GM19240 (cell line): Measurements from ENCODE around the gene MORN3.
A peak's percentile ranks its signal among the peaks of the same experiment; 100 is the strongest.
"Not testable (repeated sequence)": the region's sequence is repeated elsewhere in the genome, so short reads cannot be mapped to it uniquely, and the experiment has no call there.

ENCODE experiments used
- DNase-seq: peaks from one replicate; pipeline ENCODE4 v3.0.0; 2011; ENCODE audit warnings: low spot score; ENCODE audit not compliant: insufficient read length

Gene MORN3

DNA sequence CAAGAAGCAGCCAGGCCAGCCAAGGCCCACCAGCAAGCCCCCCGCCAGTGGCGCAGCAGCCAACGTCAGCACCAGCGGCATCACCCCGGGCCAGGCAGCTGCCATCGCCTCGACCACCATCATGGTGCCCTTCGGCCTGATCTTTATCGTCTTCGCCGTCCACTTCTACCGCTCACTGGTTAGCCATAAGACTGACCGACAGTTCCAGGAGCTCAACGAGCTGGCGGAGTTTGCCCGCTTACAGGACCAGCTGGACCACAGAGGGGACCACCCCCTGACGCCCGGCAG, 28.2 kb downstream of the MORN3 start:
- no peak for DNase-seq

DNA sequence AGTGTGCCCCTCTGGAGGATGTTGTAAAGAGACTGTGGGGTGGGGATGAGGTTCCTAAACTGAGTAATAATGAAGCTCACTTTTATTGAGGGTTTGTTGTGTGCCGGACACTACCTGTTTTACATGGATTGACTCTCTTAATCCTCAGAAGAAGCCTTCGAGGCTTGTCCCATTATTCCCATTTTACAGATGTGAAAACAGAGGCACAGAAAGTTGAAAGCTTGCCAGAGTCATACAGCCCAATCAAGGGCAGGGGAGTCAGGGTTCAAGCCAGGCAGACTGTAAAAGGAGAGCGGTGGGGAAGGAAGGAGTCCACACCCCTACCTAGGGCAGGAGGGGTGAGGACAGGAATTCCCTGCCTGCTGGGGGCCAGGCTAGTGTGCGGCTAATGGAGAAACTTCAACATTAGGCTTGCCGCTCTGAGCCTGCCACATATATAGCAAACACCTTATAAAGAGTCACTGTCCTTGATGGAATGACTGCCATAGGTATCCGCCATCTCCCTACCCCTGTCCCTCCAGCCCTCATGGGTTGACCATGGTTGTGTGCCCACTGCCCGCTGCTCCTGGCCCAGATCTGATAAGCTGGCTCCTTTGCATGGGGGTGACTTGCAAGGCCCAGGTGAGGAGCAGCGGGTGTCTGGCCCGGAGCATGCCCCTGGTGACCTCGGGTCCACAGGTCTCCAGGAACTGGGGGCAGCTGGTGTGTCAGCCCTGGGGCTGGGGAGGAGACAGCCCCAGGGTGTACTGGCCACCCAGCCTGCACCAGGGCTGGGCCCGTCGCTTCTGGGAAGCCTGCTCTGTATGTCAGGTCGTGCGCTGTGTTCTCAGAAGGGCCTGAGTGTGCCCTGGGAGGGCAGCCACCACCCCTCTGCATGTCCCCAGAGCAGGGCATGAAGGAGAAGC, 30.9 kb downstream of the MORN3 start:
- DNase-seq, result no peak

DNA sequence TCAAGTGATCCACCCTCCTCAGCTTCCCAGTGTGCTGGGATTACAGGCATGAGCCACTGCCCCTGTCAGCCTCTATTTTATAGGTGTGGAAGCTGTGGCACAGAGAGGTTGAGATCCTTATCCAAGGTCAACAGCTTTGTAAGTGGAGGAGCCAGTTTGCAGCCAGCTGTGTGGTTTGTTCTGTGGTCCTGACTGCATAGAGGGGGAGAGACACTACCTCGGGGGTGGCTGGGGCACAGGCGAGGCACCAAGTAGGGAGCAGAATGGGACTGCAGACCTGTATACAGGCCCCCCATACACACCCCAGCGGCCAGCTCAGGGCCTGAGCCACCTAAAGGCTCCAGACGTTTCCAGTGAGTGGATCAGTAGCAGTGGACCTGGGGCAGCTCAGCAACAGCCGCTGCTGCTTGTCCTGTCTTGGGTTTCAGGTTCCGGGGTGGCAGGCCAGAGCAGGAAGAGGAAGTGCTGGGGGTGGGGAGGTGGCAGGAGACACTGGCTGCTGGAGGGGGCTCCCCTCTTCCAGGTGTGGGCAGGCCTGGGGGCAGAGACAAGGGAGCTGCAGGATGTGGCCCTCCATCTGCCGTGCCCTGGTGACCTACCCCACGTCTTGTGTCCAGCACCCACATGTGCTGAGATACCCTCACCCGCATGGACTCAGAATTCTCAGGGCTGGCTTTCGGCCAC, 32.1 kb downstream of the MORN3 start:
- DNase-seq, result peak; percentile 76

DNA sequence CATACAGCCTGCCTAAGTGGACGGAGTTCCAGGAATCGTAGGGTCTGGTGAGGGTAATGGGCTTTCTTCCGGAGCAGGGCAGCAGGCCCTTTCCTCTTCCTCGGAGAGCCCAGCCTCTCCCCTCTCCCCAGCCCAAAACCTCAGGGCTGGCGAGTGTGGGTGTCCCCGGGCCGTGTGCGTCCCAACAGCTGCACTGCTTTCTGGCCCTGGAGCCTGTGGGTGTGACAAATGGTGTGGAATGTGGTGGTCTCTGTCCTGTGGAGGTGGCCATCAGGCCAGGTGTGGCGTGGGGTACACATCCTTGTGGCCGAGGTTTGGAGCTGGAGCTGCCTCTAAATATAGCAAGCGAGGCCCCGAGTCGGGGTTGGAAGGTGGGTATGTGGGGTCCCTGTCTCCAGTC, 34.6 kb downstream of the MORN3 start:
- DNase-seq, result no peak

DNA sequence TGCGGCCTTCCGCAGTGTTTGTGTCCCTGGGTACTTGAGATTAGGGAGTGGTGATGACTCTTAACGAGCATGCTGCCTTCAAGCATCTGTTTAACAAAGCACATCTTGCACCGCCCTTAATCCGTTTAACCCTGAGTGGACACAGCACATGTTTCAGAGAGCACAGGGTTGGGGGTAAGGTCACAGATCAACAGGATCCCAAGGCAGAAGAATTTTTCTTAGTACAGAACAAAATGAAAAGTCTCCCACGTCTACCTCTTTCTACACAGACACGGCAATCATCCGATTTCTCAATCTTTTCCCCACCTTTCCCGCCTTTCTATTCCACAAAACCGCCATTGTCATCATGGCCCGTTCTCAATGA, 35.6 kb downstream of the MORN3 start:
- DNase-seq, result not testable (repeated sequence)

DNA sequence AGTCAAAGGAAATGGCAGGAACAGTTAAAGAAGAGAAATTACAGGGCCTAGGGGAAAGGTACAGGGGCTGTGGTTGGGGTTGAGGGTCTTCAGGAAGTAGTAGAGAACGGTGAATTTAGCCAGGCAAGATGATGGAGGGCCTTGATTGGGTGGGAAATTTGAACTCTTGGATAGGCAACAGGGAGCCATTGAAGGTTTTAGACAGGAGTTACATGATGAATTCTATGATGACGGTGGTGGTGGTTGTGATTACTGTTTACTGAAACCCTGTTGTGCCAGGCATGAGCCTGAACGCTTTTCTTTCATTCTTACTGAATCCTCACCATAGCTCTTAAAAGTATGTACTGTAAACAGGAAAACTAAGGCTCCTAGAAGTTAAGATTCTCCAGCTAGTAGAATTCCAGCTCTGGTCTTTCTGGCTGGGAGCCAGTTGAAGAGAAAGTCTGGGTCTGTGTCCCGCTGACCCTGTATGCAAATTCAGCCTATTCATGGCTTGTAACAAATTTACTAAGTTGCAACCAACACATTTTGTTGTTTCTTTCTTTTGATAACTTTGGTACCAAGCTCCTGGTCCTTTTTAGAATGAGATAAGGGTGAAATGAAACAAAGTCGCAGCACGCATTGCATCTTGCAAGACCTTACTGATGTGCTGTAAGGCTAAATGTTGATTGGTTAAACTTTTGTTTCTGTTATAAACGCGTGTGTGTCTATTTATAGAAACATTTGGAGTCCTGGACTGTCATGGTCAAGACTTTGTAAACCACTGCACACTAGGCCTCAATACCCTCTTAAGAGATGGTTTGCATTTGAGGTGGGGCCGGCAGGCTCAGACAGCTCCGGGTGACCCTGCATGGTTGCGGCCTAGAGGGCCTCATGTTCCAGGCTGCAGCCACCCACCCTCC, 37.1 kb downstream of the MORN3 start:
- DNase-seq, result no peak

DNA sequence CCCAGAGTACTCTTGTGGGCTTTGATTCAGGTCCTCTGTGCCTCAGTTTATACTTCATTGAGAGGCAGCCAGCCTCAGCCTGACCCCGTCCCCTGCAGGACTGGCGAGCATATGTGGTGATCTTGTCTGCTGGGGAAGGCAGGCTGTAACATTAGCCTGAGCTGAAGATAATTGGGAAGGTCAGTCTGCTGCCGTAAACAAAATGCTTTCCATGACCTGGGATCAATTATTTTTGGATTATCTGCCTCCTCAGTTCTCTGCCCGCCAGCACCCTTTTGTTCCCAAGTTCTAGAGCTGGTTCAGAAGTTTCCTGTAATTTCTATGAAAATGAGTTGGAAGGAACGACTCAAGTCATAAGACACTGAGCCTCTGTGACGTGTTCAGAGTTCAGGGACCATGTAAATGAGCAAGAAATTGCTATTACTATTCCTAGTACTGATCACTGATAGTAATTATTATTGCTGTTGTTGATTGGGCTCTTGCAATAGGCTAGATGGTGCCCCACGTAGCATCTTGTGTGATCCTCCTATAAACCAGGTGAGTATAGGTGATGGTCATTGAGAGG, 38.6 kb downstream of the MORN3 start:
- no peak for DNase-seq

DNA sequence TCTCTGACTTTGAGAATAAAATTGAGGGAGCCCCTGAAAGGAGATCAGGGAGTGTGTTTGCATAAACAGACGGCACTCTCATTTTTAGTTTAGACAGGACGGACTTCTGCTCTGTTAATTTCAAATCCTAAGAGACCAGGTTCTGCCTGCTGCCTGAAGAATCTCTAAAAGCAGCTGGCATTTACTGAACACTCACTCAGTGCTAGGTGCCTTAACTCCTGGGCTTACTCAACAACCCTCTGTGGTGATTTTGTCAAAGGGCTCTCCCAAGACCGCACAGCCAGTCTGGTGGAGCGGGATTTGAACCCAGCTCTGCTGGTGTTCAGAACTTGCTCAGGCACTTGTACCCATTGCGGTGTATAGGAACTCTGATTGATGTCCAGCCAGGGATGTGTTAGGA, 40.9 kb downstream of the MORN3 start:
- no peak for DNase-seq

DNA sequence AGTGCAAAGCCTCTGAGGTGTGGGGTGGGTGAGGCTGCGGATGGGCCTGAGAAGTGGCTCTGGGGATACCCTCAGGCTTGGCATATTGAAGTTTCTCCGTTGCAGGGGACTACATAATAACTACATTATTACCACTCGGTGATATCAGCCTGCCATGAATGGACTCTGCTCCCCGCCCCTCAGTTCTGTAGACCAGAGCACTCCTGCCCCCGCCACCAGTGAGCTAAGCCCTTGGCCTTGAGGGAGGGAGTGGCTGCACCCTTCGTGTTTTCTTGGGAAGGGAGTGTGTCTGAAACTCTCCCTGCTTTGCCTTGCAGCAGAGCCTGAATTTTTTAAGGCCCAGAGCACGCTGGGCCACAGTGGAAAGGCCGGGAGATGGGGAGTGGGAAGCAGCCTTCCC, 41.4 kb downstream of the MORN3 start:
- DNase-seq, result no peak

DNA sequence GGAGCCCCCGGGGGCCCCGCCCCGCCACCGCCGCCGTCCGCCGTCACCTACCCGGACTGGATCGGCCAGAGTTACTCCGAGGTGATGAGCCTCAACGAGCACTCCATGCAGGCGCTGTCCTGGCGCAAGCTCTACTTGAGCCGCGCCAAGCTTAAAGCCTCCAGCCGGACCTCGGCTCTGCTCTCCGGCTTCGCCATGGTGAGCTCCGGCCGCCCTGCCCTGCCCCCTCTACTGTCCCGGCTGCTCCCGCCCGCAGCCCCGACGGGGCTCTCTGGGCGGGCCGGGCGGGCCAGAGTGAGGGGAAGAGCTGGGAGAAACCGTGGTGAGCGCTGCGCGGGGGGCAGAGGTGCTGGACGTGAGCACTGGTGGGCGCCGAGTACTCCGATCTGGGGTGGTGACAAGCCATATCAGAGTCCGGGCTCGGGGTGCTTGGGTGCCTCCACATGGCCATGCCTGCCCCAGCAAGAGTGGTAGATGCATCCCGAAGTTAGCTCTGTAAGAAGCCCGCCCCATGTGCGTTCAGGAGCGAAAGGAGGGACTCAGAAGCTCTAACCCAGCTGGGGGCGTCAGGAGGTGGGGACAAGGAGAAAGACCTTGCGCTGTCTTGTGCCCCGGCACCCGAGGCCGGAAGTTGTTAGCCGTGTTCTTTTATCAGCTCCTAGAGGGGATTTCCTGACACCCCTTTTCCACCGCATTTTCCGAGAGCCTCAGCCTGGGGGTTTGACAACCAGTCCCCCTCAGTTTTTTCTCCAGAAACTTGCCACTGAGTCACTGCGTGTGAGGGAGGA, 42.4 kb downstream of the MORN3 start:
- DNase-seq, result peak; percentile 35

DNA sequence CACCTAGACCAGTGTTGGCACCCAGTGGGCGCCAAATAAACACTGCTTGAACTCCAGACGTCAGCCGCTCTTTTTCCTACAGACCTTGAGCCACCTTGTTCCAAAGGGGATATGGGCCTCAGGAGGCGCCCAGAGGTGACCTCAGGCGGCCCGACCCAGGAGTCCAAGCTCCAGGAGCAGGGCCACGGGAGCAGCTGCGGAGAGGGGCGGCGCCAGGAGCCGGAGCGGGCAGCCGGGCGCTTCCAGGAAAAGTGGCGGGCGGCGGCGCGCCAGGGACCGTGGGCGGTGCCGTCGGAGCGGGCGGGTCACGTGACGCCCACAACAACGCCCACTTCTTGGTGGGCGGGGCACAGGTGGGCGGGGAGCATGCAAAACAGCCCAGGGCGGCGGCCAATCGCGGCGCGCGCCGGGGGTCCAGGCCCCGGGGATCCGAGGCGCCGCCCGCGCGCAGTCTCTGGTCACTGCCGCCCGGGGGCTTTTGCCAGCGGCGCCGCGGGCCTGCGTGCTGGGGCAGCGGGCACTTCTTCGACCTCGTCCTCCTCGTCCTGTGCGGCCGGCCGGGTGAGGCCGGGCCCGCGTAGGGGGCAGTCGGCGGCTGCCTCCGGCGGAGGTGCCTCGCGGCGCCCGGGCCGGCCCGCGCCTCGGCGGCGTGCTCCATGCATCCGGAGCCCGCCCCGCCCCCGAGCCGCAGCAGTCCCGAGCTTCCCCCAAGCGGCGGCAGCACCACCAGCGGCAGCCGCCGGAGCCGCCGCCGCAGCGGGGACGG, 43.2 kb downstream of the MORN3 start, which contains the start of gene ORAI1:
ORAI1 (plus strand) TSS at position 444 of the 766 bp plus-strand sequence.
- DNase-seq, result peak; percentile 80

DNA sequence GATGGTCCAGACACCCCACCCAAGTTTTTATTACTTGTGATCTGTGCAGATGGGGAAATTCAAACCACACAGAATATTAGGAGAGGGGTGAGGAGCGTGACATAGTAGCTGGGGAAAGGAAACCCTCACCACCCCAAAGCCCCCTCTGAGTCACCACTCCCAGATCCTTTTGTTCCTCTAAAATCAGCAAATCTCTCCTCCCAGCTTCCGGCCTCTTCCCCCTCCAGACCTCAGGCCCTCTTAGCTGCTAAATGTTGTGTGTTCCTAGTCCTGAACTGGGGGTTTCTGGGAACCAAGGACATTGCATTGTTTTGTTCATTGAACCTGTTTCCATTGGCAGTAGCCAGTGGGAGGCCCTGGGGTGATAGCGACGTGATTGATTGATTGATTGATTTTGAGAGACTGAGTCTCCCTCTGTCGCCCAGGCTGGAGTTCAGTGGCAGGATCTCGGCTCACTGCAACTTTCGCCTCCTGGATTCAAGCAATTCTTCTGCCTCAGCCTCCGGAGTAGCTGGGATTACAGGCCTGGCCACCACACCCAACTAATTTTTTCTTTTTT, 49.0 kb downstream of the MORN3 start:
- no peak for DNase-seq

DNA sequence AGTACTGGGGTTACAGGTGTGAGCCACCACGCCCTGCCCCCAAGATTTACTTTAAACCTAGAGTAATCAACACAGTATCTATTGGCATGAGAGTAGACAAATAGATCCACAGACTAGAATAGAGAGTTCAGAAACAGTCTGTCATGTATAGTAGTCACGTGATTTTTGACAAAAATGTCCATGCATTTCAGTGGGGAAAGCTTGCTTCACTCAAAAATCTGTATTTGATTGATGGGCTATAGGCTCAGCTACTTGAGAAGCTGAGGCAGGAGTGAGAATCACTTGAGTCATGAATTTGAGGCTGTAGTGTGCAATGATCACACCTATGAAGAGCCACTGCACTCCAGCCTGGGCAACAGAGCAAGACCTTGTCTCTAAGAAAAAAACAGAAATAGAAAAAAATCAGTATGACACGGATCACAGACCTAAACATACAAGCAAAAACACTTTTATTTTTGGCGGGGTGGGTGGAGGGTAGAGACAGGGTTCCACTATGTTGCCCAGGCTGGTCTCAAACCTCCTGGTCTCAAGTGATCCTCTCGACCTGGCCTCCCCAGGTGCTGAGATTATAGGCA, 50.7 kb downstream of the MORN3 start:
- DNase-seq, result no peak

DNA sequence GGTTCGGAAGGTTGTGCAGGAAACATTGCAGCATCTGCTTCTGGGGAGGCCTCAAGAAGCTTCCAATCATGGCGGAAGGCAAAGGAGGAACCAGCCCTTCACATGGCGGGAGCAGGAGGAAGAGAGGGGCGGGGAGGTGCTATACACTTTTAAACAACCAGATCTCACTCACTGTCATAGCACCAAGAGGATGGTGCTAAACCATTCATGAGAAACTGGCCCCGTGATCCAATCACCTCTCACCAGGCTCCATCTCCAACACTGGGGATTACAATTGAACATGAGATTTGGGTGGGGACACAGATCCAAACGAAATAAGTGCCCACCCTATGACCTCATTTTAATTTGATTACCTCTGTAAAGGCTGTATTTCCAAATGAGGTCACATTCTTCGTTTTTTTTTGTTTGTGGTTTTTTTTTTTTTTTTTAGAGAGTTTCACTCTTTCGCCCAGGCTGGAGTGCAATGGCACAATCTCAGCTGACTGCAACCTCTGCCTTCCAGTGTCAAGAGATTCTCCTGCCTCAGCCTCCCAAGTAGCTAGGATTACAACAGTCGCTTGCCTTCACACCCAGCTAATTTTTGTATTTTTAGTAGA, 54.5 kb downstream of the MORN3 start:
- no peak for DNase-seq

DNA sequence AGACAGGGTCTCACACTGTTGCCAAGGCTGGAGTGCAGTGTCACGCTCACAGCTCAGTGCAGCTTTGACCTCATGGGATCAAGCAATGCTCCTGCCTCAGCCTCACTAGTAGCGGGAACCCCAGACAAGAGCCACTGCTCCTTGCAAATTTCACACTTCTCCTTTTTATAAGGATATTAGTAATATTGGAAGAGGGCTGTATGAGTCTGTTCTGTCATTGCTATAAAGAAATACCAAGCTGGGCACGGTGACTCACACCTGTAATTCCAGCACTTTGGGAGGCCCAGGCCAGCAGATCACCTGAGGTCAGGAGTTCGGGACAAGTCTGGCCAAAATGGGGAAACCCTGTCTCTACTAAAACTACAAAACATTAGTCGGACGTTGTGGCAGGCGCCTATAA, 56.0 kb downstream of the MORN3 start:
- no peak for DNase-seq

DNA sequence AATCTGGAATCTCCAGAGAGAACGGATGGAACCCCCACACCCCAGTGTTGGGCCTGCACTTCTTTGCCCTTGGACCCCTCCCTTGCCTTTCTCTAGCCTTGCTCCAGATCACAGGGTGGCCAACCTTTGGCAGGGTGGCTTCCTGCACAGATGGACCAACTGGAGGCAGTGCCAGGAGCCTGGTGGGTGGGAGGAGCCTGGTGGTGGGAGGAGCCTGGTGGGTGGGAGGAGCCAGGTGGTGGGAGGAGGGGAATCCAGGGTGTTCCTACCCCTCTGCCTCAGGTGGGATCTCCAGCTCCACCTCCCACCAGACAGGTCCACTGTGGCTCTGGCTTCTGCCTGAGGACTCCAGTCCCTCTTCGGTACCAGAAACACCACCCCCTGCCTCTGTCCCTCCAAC, 58.1 kb downstream of the MORN3 start:
- no peak for DNase-seq

DNA sequence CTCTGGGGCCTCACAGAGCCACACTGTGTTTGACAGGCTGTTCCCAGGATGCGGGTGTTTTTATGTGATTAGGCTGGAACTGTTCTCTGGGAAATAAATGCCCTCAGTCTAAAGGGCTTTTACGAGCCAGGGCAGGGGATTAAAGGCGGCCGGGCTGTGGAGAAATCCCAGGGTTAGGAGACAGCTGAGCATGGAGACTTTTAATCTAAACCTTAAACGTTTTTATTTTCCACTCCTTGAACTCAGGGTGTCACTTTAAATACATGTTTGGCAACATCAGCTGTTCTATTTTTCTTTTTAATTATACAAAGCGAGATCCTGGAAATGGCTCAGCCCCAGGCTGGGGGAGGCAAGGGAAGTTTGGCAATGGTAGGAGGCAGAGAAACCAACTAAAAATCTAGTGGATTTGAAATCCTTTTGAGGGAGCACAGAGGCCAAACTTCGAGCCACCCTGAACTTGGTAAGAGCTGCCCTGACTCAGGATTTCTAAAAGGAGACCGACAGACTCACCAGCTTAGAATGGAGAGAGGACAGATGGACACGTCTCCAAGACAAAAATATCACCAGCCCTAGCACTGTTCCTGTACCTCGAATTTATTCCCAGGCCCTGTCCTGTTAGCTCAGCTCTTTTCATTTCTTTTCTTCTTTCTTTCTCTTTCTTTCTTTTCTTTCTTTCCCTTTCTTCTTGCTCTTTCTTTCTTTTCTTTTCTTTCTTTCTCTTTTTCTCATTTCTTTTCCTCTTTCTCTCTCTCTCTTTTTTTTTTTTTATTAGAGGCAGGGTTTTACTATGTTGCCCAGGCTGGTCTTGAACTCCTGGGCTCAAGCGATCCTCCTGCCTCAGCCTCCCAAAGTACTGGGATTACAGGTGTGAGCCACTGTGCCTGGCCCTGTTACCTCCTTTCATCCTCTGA, 59.0 kb downstream of the MORN3 start:
- no peak for DNase-seq

DNA sequence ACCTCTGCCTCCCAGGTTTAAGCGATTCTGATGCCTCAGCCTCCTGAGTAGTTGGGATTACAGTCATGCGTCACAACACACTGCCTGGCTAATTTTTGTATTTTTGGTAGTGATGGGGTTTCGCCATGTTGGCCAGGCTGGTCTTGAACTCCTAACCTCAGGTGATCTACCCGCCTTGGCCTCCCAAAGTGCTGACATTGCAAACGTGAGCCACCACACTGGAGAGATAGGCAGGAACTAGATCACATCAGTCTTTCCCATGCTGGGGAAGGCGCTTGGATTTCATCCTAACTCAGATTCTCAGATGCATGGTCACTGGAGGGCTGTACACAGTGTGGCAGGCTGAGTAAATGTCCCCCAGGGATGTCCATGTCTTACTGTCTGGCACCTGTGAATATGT, 61.2 kb downstream of the MORN3 start:
- no peak for DNase-seq
